ENCODE results near the gene ARID1B. TPM values are rescaled to one million over a fixed set of nuclear protein-coding genes. Genes with fewer than 3 reads are reported as not detected.

ARID1B gene
- total RNA-seq, 1 experiment from 2014 or later, result 58.8 TPM

- Histone ChIP-seq H3K4me1 (peaks cover 10% of the 10 kb centered on the region; the same call in 1 of the 2 replicates), H3K4me3 (ENCODE audit: low read depth, low read length) (no peak overlapping the region), H3K36me3 (ENCODE audit: control insufficient read depth, insufficient read depth, low read length) (no peaks in the 10 kb centered on the region), H3K9me3 (no peaks in the 10 kb centered on the region), H3K27me3 (replicated peaks; ENCODE audit: control insufficient read depth, insufficient read depth, low read length) (no peaks in the 10 kb centered on the region)
- intact Hi-C loops (cut with micrococcal nuclease; ENCODE audit: unreplicated experiment), result no loop called here
- no peak overlapping the region for H3K4me3 Mint-ChIP-seq (ENCODE audit: unreplicated experiment)
- BruUV-seq (replicated peaks), result no TSS peak
- peak in 1 of 2 experiments; percentile 11 for TF ChIP-seq CTCF (IDR thresholded peaks at IDR 0.05; ENCODE audit: insufficient read depth in 1 of 2, low read depth in 1 of 2, low read length in 1 of 2, severe bottlenecking in 1 of 2, unreplicated experiment in 1 of 2)
- CTCF ChIA-PET, result no interaction called here
- POLR2A ChIA-PET, result no interaction called here
- H3K27ac Mint-ChIP-seq (ENCODE audit: unreplicated experiment), result no peak overlapping the region
- DNase-seq, result peak in 1 of 2 experiments; percentile 38
- peaks cover 5% of the 10 kb centered on the region for H3K36me3 Mint-ChIP-seq (ENCODE audit: insufficient read depth, unreplicated experiment)
- H3K9me3 Mint-ChIP-seq (ENCODE audit: unreplicated experiment), result no peaks in the 10 kb centered on the region
- no peaks in the 10 kb centered on the region for H3K27me3 Mint-ChIP-seq (ENCODE audit: insufficient read depth, unreplicated experiment)
- peaks cover 7% of the 10 kb centered on the region for H3K4me1 Mint-ChIP-seq (ENCODE audit: low read depth, unreplicated experiment)
These were observed 99.1 kb downstream of the ARID1B start for GRCh38 chr6:156876302-156876701.

GRCh38 chr6:156877126-156877863, 100.1 kb downstream of the ARID1B start:
- ChIA-PET CTCF (no interaction called here), POLR2A (no interaction called here)
- Histone ChIP-seq H3K4me1 (peaks cover 10% of the 10 kb centered on the region; the same call in 1 of the 2 replicates), H3K9me3 (no peaks in the 10 kb centered on the region), H3K4me3 (ENCODE audit: low read depth, low read length) (no peak overlapping the region), H3K27me3 (replicated peaks; ENCODE audit: control insufficient read depth, insufficient read depth, low read length) (no peaks in the 10 kb centered on the region), H3K36me3 (ENCODE audit: control insufficient read depth, insufficient read depth, low read length) (no peaks in the 10 kb centered on the region)
- intact Hi-C loops (cut with micrococcal nuclease; ENCODE audit: unreplicated experiment), result no loop called here
- H3K36me3 Mint-ChIP-seq (ENCODE audit: insufficient read depth, unreplicated experiment), result peaks cover 5% of the 10 kb centered on the region
- no peak for DNase-seq
- no peaks in the 10 kb centered on the region for H3K9me3 Mint-ChIP-seq (ENCODE audit: unreplicated experiment)
- H3K27me3 Mint-ChIP-seq (ENCODE audit: insufficient read depth, unreplicated experiment), result no peaks in the 10 kb centered on the region
- no TSS peak for BruUV-seq (replicated peaks)
- no peak overlapping the region for H3K4me3 Mint-ChIP-seq (ENCODE audit: unreplicated experiment)
- no peak for TF ChIP-seq CTCF (IDR thresholded peaks at IDR 0.05; ENCODE audit: insufficient read depth in 1 of 2, low read depth in 1 of 2, low read length in 1 of 2, severe bottlenecking in 1 of 2, unreplicated experiment in 1 of 2)
- H3K4me1 Mint-ChIP-seq (ENCODE audit: low read depth, unreplicated experiment), result peaks cover 7% of the 10 kb centered on the region
- H3K27ac Mint-ChIP-seq (ENCODE audit: unreplicated experiment), result peak overlapping the region; percentile 9

- Histone ChIP-seq H3K4me3 (ENCODE audit: low read depth, low read length) (no peak overlapping the region), H3K4me1 (peaks cover 10% of the 10 kb centered on the region; the same call in 1 of the 2 replicates), H3K36me3 (ENCODE audit: control insufficient read depth, insufficient read depth, low read length) (no peaks in the 10 kb centered on the region), H3K27me3 (replicated peaks; ENCODE audit: control insufficient read depth, insufficient read depth, low read length) (no peaks in the 10 kb centered on the region), H3K9me3 (no peaks in the 10 kb centered on the region)
- H3K27ac Mint-ChIP-seq (ENCODE audit: unreplicated experiment), result no peak overlapping the region
- H3K4me3 Mint-ChIP-seq (ENCODE audit: unreplicated experiment), result no peak overlapping the region
- DNase-seq, result no peak
- intact Hi-C loops (cut with micrococcal nuclease; ENCODE audit: unreplicated experiment), result no loop called here
- ChIA-PET CTCF (no interaction called here), POLR2A (no interaction called here)
- no TSS peak for BruUV-seq (replicated peaks)
- TF ChIP-seq CTCF (IDR thresholded peaks at IDR 0.05; ENCODE audit: insufficient read depth in 1 of 2, low read depth in 1 of 2, low read length in 1 of 2, severe bottlenecking in 1 of 2, unreplicated experiment in 1 of 2), result no peak
- peaks cover 14% of the 10 kb centered on the region for H3K4me1 Mint-ChIP-seq (ENCODE audit: low read depth, unreplicated experiment)
- peaks cover 5% of the 10 kb centered on the region for H3K36me3 Mint-ChIP-seq (ENCODE audit: insufficient read depth, unreplicated experiment)
- H3K27me3 Mint-ChIP-seq (ENCODE audit: insufficient read depth, unreplicated experiment), result no peaks in the 10 kb centered on the region
- no peaks in the 10 kb centered on the region for H3K9me3 Mint-ChIP-seq (ENCODE audit: unreplicated experiment)
These were observed 101.5 kb downstream of the ARID1B start for GRCh38 chr6:156878681-156879080.

All from Caco-2 (cell line).